ENCODE results near the gene ZFR2.
"Not testable (repeated sequence)": the region's sequence is repeated elsewhere in the genome, so short reads cannot be mapped to it uniquely, and the experiment has no call there.

The ZFR2 gene

GRCh38 chr19:3868770-3869456, at the start of gene ZFR2:
Gene ZFR2 (minus strand): TSS chr19:3869038. CDS start chr19:3869017, 21 bp downstream.
- no peak for DNase-seq

- no peak for DNase-seq
Observed at GRCh38 chr19:3916033-3916432, 47.2 kb upstream of the ZFR2 start.

DNA sequence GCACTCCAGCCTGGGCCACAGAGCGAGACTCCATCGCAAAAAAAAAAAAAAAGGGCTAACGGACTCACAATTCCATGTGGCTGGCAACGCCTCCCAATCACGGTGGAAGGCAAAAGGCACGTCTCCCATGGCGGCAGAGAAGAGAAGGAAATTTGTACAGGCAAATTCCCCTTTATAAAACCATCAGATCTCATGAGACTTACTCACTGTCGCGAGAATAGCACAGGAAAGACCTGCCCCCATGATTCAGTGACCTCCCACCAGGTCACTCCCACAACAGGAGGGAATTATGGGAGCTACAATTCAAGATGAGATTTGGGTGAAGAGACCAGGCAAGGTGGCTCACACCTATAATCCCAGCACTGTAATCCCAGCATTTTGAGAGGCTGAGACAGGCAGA, 45.4 kb upstream of the ZFR2 start:
- DNase-seq = no peak

DNA sequence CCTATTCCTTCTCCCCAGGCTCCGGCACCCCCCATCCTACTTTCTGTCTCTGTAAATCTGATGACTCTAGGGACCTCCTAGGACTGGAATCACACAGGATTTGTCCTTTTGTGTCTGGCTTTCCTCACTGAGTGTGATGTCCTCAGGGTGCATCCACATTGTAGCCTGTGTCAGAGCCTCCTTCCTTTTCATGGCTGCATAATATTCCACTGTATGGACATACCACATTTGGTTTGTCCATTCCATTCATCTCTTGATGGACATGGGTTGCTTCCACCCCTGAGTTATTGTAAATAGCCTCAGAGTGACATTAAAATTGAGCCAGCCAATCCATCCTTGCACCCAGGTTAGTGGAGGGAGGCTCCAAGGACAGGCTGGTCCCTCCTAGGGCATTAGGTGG, 41.3 kb upstream of the ZFR2 start:
- DNase-seq = no peak

DNA sequence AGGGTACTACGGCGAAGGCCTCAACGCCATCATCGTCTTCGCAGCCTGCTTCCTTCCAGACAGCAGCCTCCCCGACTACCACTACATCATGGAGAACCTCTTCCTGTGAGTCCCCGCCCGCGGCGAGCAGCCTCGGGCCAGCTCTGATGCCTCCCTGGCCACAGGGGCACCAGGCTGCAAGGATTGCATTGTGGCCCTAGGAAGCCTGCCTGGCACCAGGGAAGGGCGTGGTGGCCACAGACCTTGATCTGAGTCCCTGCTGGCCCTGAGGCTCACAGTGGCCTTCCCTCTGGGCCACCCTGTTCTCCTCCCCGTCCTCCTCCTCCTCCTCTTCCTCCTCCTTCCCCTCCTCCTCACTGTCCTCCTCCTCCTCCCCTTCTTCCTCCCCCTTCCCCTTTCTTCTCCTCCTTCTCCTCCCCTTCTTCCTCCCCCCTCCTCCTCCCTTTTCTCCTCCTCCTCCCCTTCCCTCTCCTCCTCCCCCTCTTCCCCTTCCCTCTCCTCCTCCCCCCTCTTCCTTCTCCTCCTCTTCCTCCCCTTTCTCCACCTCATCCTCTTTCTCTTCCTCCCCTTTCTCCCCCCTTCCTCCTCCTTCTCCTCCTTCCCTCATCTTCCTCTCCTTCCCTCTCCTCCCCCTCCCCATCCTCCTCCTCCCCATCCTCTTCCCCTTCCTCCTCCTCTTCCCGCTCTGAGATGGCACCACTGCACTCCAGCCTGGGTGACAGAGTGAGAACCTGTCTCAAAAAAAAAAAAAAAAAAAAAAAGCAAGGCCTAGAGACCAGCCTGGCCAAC, 39.6 kb upstream of the ZFR2 start:
- DNase-seq = no peak

DNA sequence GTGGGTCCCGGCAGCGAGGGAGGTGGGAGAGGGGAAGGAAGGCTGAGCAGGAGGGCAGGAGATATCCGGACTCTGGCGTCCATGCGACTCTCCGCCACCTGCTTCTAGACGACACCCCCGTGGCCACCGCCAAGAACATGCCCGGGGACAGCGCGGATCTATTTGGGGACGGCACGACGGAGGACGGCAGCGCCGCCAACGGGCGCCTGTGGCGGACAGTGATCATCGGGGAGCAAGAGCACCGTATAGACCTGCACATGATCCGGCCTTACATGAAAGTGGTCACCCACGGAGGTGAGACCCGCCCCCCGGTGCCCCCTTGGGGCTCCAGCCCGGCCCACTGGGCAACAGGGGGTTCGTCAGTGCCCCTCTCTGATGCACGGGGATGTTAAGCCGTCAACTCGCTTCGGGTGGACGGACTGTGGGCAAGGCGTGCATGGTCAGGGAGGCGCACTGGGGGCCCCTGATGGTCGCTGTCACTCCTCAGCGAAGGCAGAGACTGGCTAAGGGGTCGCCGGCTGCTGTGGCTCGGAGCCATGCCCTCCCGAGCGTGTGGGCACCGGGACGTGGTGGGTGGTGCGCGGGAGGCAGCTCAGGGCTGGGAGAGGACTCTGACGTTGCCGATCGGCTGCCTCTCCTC, 38.9 kb upstream of the ZFR2 start:
- no peak for DNase-seq

DNA sequence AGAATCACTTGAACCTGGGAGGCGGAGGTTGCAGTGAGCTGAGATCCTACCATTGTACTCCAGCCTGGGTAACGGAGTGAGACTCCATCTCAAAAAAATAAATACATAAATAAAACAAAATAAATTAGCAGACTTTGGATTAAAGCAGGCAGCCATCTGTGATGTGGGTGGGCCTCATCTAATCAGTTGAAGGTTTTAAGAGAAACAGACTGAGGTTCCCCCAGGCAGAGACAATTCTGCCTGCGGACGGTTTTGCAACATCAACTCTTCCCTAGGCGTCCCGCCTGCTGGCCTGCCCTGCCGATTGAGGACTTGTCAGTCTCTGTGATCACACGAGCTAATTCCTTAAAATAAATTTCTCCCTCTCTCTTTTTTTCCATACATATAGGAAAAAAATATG, 35.4 kb upstream of the ZFR2 start:
- no peak for DNase-seq

- DNase-seq = no peak
Observed at GRCh38 chr19:3902317-3902973, 33.6 kb upstream of the ZFR2 start.

DNA sequence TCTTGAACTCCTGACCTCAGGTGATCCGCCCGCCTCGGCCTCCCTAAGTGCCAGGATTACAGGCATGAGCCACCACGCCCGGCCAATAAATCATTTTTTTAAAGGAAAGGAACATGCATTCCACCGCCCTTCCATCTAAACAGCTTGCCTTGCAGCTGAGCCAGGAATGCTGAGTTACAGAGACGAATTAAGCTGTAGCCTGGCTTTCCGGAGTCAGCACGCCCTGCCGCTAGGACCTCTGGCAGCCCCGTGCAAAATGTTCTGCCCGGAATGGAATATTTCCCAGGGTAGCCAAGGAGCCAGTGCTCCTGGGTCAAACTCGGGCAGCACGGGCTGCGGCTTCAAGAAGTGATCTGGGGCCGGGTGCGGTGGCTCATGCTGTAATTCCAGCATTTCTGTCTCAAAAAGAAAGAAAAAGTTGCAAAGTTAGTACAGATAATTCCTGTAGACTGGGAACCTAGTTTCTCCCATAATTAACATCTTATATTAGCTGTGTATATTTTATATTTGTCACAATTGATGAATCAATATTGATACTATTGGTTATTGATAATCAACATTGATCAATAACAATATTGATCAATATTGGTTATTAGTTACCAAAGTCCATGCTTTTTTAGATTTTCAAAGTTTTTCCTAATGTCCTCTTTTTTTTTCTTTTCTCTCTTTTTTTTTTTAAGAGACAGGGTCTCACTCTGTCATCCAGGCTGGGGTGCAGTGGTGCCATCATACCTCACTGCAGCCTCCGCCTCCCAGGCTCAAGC, 30.9 kb upstream of the ZFR2 start:
- no peak for DNase-seq

- no peak for DNase-seq
Observed at GRCh38 chr19:3898426-3898825, 29.6 kb upstream of the ZFR2 start.

DNA sequence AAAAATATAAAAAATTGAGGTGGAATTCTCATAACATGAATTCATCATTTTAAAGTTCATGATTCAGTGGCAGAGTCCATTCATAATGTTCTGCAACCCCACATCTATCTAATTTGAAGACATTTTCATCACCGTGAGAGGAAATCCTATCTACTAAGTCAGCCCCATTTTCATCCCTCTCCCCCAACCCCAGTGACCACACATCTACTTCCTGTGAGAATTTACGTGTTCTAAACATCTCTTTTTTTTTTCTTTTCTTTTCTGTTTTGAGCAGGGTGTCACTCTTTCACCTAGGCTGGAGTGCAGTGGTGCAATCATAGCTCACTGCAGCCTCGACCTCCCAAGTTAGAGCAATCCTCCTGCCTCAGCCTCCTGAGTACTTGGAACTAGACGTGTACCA, 29.1 kb upstream of the ZFR2 start:
- no peak for DNase-seq

DNA sequence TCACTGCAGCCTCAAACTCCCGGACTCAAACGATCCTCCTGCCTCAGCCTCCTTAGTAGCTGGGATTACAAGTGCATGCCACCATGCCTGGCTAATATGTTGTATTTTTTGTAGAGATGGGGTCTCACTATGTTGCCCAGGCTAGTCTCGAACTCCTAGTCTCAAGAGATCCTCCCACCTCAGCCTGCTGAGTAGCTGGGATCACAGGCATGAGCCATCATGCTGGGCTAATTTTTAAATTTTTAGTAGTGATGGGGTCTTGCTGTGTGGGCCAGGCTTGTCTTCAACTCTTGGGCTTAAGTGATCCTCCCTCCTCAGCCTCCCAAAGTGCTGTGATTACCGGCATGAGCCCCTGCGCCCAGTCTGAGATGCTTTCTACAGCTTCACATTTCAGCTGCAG, 26.9 kb upstream of the ZFR2 start:
- no peak for DNase-seq

- DNase-seq = not testable (repeated sequence)
Observed at GRCh38 chr19:3894959-3895358, 26.1 kb upstream of the ZFR2 start.

DNA sequence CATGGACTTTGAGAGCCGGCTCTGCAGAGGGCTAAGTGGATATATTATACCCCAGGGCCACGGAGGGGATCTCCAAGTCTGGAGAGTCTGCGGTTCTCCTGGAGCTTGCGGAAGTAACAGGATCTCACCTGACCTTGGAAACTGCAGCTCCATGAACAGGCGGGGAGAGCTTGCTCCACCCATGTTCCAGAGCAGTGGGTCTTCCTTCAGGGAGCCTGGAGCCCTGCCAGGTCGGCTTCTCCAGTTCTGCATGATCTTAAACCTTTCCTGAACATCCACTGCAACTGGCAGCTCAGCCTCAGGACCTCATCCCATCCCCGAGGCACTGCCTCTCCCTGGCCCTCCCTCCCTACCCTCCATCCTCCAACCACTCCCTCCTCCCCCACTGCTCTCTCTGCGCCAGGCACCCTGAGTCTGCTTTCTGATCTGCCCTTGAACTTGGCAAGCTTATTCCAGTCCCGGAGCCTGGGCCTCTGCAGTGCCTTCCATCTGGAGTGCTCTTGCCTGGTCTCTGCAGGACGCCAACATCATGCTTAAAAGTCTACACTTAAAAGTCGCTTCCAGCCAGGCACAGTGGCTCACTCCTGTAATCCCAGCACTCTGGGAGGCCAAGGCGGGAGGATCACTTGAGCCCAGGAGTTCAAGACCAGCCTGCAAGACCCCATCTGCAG, 24.8 kb upstream of the ZFR2 start:
- no peak for DNase-seq

DNA sequence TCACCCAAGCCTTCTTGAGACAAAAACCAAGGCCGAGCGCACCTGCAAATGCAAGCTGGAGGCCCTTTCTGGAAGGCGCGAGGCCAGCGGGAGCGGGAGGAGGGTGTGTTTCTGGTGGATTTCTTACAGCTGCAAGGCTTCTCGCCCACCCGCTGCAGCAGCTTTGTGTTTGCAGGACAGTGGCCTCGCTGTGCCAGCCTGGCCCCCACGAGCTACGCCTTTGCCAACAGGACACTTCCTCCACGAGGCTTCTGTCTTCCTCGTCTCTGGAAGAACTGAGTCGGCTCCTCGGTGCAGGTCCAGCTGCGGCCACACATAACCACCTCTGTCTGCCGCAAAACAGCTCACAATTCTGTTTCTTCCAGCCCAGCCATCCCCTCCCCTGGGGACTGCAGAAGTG, 21.8 kb upstream of the ZFR2 start:
- DNase-seq = no peak

- no peak for DNase-seq
Observed at GRCh38 chr19:3882041-3882384, 13.2 kb upstream of the ZFR2 start.

GRCh38 chr19:3881272-3882040, 12.6 kb upstream of the ZFR2 start:
- no peak for DNase-seq

- DNase-seq = peak; percentile 87
Observed at GRCh38 chr19:3880471-3881271, 11.8 kb upstream of the ZFR2 start, which contains the start of gene ATCAY. Gene ATCAY (plus strand): TSS chr19:3880685. CDS start chr19:3885768, 5,083 bp downstream.

DNA sequence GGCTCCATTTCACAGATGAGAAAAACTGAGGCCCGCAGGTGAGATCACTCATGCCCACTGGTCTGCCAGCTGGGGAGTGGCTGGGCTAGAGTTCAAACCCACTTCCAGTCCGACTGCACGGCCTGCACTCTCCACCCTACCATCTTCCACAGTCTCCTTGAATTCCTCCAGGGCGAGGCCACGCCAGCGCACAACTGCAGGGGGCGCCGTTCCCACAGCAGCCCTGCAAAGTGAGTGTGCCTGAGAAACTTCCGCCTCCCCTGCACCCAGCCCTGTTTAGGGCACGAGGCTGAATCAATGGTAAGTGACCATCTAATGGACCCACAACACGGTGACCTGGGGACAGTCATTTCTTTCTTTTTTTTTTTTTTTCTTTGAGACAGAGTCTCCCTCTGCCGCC, 10.8 kb upstream of the ZFR2 start:
- DNase-seq = no peak

- DNase-seq = not testable (repeated sequence)
Observed at GRCh38 chr19:3874695-3875094, 5.9 kb upstream of the ZFR2 start.
